NK-92 treated with Interleukin-12 subunit alpha and Interleukin-12 subunit beta, amount 100 ng/mL, for 24 hours (cell line): ENCODE measurements around the gene WDR43.

ENCODE experiments used
- DNase-seq: peaks from one replicate; lab custom pipeline; 2025; lab: John Stamatoyannopoulos, UW

The WDR43 gene

DNA sequence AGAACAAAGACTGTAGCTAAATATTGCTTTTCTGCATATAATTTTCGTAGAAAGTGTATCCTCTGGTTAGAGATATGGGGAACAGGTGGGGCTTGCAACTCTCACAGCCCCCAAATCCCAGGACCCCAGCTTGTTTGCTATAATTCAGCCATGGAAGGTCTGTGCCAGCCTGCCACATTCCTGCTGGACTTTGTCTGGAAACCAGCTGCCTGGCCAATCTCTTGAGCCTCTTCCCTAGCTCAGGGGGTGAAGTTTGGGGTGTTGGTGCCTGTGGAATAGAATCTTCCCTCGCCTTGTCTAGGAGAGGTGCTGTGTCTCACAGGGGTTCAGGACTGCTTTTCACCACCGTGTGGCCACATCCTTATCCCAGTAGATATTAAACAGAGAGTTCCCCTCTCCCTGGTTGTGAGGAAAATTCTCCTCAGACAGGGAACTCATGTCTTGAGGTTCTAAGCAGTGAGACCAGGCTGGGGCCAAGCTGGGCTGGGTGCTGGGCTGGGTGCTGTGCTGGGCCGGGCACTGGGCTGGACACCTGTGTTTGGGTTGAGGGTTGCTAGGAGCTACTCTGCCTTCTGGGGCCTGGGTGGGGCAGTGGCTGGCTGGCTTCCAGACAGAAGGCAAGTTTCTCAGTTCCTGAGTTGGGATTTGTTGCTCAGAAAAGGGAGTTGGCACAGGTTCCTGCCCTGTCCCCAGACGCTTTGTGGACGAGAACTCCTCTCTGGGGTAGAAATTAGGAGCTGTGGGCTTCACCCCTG lies 98.9 kb downstream of the WDR43 start:
- DNase-seq, result no peak

DNA sequence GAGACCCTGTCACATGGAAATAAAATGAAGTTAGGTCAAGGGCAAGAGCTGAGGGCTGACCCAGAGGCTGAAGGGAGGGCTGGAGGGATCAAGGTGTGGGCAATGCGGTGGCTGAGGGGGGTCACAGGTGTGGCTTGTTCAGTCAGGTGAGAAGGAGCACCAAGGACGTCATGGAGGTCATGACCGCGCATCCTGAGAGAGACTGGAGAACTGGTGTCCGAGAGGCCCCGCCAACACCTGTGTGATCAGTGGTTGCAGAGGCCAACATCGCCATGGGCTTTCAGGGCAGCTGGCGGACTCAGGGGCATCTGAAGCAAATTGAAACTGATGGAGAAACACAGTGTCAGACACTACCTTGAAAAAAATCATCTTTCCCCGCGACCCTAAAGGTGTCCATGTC lies 99.6 kb downstream of the WDR43 start:
- no peak for DNase-seq

DNA sequence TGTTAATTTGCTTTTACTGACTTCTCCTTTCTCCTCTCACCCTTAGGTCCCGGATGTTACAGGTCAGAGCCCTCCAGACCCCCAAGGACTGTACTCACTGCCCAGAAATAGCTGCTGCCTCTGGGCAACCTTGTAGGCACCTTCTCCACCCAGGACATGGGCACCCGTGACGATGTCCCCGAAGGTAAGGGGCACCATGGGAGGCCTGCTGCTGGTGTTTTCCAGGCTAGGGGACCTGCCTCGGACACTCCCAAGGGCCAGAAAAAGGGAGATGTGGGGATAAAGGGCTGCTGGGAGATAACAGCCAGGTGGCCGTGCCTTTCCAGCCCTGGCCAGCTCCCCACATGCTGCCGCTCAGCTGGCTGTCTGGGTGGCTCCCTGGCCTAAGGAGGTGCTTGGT lies 100.2 kb downstream of the WDR43 start:
- no peak for DNase-seq

DNA sequence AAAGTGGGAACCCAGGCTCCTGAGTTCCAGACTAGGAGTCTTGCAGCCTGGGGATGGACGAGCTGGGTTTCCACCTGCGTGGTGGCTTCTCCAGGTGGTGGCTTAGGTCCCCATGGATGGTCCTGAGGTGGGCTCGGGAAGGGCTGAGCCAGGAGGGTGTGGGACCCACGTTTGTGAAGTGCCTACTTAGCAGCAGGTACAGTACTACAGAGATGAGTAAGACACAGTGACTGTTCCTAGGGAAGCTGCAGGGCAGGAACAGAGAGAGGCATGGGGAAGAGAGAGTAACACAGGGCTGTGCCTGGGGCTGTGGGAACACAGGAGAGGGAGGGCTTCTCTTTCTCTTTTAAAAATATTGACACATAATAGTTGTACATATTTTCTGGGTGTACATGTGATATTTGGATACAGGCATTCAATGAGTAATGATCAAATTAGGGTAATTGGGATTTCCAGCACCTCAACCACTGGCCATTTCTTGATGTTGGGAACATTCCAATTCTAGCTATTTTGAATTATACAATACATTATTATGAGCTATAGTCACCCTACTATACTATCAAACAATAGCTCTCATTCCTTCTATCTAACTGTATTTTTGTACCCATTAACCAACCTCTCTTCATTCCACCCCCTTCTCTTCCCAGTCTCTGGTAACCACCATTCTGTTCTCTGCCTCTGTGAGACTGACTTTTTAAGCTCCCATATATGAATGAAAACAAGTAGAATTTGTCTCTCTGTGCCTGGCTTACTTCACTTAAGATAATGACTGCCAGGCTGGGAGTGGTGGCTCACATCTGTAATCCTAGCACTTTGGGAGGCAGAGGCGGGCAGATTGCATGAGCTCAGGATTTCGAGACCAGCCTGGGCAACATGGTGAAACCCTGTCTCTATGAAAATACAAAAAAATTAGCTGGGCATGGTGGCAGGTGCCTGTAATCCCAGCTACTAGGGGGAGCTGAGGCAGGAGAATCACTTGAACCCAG lies 101.6 kb downstream of the WDR43 start:
- no peak for DNase-seq

DNA sequence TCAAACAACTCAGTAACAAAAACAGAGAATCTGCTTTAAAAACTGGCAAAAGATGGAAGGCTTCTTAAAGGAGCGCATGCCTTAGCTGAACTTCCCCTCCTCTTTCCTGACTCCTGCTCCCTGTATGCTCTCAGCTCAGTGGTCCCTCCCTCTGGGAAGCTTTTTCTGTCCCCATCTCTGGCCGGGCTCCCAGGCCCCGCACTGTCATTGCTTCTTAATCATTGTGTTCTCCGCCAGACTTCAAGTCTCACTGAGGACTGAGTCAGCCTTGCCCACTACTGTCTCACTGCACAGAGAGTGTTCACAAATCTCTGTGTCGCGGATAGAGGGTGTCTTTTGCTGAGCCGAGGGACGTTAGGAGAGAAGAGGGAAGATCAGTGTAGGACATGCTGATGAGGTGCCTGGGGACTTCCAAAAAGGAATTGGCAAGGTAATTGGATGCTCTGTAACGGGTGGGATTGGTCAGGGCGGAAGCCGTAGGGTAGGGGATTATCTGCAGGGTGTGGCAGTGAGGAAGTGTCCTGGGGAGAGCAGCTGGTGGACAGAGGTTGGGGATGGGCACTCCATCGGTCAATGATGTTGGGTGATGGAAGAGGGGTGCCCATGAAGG lies 102.9 kb downstream of the WDR43 start:
- no peak for DNase-seq
